ENCODE data around the gene GPR137B.

DNA sequence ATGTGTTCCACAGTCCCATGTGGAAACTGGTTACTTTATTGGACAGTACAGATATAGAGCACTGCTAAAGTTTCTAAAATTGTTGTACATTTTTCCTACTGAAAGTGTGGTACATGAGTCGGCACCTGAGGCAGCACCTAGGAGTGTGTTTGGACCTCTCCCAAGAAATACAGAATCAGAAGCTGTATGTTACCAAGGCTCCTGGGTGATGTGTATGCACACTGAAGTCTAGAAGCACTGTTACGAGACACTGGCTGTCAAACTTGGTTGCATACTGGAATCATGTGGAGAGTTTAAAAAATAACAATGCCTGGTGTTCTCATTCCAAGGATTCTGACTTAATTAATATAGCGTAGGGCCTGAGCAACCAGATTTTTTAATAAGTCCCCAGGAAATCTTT, 92.8 kb downstream of the GPR137B start:
- TF ChIP-seq, protein P1, sequence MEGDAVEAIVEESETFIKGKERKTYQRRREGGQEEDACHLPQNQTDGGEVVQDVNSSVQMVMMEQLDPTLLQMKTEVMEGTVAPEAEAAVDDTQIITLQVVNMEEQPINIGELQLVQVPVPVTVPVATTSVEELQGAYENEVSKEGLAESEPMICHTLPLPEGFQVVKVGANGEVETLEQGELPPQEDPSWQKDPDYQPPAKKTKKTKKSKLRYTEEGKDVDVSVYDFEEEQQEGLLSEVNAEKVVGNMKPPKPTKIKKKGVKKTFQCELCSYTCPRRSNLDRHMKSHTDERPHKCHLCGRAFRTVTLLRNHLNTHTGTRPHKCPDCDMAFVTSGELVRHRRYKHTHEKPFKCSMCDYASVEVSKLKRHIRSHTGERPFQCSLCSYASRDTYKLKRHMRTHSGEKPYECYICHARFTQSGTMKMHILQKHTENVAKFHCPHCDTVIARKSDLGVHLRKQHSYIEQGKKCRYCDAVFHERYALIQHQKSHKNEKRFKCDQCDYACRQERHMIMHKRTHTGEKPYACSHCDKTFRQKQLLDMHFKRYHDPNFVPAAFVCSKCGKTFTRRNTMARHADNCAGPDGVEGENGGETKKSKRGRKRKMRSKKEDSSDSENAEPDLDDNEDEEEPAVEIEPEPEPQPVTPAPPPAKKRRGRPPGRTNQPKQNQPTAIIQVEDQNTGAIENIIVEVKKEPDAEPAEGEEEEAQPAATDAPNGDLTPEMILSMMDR (IDR thresholded peaks at IDR 0.05) = no peak
- TF ChIP-seq ZFX (IDR thresholded peaks at IDR 0.05; ENCODE audit: borderline replicate concordance) = no peak
